GM21528 (cell line): ENCODE measurements around the gene JPH4.

Source experiments
- ATAC-seq: cut with Tn5 transposase; IDR thresholded peaks from one replicate; pipeline ENCODE4 v1.9.1; 2021; ENCODE audit warnings: mild to moderate bottlenecking, moderate library complexity; ENCODE audit not compliant: unreplicated experiment, low FRiP score

The JPH4 gene

GRCh38 chr14:23565626-23566025 is 13.0 kb downstream of the JPH4 start:
- ATAC-seq, result no peak

GRCh38 chr14:23564876-23565275 is 13.7 kb downstream of the JPH4 start:
- ATAC-seq, result no peak

DNA sequence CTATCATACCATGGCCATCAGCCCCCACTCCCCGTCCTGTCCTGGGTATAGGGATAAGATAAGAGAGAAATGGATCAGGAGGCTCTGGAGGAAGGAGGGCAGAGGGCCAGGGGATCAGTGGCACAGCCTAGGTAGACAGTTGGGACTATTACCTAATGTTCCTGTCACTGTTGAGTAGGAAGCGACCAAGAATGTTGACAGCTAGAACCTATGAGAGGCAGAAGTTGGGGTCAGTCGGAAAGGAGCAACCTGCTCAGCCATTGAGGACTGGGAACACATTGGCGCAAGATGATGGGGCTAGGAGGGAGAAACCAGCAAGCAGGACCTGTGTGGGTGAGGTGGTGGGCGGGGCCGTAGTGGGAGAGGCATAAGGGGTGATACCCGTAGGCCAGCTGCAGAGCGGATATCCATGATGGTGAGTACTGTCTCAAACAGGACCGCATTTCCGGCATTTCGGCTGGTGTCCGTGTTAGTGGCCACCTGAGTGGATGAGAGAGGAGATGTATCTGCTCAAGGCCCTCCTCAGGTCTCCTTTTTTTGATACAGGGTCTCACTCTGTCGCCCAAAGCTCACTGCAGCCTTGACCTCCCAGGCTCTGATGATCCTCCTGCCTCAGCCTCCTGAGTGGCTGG is 14.3 kb downstream of the JPH4 start:
- no peak for ATAC-seq

- ATAC-seq, result no peak
These were observed 15.0 kb downstream of the JPH4 start for GRCh38 chr14:23563473-23564180.

DNA sequence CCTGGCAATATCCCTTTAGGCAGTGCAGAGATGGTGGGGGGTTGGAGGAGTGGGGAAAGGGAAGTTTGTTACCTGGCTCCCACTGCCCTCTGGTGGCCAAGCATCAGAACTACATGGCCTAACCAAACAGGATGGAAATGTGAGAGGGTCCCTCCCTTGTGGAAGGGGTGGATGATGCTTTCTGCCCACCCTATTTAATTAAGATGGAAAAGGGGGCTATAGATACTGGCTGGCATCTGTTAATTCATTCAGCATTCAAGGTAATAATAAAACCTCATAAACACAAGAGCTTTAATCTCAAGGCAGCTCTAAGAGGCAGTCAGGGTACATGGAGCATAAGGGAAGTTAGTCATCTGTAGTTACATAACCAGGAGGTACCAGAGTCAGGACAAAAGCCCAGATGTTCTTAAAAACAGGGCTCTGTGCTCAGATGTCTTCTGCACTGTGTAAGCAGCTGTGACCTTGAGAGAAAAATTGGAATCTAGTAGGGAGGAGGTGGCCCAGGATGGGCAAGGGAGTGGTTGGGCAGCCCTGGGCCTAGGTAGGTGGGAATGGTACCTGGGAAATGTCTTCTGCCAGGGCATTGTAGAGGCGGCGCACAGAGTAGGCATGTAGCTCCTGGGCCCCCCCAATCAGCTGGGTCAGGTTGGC is 15.6 kb downstream of the JPH4 start:
- ATAC-seq, result no peak

DNA sequence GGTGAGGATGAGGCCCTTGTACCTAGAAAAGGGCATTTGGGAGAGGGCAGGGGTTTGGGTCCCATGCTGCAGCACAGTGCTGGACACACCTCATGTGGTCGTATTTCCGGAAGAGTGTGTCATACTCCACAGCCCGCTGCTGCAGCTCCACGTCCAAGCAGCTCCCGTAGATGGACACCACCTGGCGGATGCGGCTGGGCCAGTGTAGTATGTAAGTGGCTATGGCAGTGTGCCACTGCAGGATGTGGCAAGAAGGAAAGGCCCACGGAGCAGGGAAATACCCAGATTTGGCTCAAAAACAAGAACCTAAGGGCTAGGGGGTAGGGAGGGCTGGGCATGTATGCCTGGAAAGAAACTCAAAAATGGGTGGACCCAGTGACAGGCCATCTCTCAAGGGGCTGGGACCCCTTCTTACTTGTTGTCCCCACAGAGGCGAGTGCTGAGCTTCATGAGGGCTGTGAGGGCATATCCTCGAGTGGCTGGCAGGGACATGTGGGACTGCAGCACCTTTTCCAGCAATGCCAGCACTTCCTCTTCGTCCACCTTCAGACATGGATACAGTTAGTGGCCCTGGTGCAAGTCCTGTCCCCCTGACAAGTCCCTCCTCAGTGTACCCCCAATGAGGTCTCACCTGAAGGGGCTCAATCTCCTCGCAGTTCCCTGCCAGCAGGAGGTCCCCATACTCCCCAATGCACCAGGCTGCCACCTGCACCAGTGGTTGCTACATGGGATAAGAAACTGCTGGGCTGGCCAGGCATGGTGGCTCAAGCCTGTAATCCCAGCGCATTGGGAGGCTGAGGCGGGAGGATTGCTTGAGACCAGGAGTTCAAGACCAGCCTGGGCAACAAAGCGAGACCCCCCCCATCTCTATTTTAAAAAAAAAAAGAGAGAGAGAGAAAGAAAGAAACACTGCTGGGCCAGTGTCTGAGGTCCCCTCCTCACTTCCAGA is 16.4 kb downstream of the JPH4 start:
- no peak for ATAC-seq

- ATAC-seq, result no peak
These were observed 17.3 kb downstream of the JPH4 start for GRCh38 chr14:23561259-23561658.

DNA sequence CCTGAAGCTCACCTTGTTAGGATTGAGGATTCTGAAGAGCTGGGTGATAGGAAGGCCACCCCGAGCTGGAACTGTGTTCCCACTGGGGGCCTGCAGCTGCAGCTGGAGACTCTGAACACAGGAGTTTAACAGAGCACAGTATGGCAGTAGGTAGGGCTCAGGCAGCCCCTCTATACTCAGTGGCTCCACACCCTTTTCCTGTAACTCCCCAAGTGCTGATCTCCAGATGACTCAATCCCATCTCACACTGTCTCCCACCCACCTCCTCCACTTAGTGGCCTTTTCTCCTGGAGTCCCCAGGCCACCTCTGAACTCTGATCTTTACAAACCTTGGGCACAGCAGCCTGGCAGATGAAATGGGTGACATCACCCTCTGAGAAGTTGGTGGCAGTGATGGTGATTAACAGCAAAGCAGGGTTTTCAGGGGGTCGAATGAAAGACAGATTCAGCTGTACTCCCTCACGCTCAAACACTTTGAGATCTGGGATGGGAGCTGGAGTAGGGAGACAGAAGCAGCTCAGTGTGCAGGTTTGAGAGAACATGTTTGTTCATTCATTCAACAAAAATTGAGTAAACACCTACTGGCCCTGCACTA is 18.6 kb downstream of the JPH4 start:
- no peak for ATAC-seq

- ATAC-seq, result no peak
These were observed 19.3 kb downstream of the JPH4 start for GRCh38 chr14:23559010-23559925.

DNA sequence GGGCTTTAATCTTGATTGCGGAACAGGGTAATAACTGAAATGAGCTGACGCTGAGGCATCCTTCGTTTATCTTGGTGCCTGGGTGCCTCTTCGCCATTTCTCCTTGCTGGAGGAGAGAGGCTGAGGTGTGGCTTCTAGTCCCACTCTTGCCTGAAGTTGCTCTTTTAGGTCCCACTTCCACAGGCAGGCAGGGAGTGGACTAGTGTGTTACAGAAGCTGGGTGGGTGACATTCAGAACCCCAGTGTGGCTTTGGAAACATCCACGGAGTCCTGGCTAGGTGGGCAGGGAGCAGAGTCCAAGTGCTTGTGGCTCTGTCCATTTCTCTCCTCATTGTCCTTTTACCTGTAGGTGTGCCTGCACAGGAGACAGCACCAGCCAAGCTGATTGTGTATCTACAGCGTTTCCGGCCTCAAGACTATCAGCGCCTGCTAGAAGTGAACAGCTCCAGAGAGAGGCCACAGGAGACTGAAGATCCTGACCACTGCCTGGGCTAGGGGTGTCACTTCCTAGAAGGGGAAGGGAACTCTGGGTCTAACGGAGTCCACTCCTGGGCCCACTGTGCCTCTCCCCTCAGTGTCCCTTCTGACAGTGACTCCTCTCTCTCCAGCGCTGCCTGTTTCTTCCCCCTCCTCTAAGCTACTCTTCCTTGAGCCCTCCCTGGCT is 20.1 kb downstream of the JPH4 start:
- ATAC-seq, result no peak

- no peak for ATAC-seq
These were observed 20.6 kb downstream of the JPH4 start for GRCh38 chr14:23557946-23558345.

- ATAC-seq, result no peak
These were observed 21.1 kb downstream of the JPH4 start for GRCh38 chr14:23557521-23557920.

DNA sequence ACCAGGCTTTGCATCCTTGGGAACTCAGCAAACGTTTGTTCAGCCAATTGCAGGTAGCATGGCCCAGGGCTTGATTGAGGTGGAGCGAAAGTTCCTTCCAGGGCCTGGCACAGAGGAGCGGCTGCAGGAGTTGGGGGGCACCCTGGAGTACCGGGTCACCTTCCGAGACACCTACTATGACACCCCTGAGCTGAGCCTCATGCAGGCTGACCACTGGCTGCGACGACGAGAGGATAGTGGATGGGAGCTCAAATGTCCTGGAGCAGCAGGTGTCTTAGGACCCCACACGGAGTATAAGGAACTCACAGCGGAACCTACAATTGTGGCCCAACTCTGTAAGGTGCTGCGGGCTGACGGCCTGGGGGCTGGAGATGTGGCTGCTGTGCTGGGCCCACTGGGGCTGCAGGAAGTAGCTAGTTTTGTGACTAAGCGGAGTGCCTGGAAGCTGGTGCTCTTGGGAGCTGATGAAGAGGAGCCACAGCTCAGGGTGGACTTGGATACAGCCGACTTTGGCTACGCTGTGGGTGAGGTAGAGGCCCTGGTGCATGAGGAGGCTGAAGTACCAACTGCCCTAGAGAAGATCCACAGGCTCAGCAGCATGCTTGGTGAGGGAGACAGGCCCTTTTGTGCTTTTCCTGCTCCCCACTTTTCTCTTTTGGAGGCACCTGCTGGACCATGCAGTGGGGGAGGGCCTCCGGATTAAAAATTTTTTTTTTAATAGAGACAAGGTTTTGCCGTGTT is 21.7 kb downstream of the JPH4 start:
- ATAC-seq, result no peak

DNA sequence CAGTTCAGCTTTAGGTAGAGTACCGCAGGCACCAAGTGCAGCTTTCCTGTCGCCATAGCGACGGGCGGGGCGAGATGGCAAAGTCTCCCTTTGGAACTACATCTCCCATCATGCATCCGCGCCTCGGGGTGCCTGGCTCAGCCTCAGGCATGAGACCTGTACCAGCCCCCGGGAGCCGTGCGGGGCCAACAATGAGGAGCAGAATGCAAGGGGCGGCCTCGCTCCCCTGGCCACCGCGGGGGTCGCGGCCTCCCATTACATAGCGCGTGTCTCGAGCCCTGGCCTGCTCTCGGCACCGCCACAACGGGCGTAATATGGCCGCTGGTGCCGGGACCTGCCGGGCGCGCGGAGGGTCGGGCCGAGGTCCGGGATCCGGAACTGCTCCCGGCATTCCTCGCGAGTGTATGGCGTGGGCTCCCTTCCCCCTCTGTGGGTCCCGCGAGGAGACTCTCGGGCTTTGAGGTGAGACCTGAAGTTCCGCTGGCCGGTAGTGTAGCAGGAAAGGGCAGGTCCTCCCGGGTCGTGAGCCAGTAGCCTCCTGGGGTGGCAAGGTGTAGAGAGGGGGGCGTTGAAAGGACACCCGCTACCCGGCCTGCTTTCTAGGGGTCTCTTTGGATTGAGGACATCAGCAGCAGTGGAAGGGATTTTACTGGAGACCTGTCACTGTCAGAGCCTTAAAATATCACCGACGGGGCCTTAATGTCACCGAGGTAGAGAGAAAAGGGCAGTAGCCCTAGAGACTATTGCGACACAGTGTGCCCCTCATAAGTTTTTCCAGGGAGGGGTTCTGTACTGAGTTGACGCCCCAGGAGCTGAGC is 22.5 kb downstream of the JPH4 start, which contains the start of gene THTPA:
Gene THTPA, plus strand, starts transcription at position 390 of the 818 bp plus-strand sequence. CDS start 487 bp downstream, outside the sequence.
- peak; percentile 84 for ATAC-seq

DNA sequence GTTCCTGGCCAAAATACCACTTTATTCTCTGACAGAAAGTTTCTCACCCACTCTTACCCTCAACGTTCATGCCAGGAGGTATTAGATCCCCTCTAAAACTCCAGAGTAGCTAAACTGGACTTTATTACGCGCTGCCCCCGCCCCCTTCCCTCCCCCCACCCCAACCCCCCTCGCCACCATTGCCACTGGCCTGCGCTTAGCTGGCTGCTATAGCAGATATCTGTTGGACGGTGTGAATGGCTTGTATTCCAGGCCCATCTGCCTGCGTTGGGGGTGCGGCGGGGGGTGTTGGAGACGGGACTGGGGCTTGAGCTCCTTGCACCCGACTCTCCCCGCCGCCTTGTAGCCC is 23.1 kb downstream of the JPH4 start:
- peak; percentile 2 for ATAC-seq

- ATAC-seq, result peak; percentile 60
These were observed 27.1 kb downstream of the JPH4 start, which contains the start of gene ZFHX2 for GRCh38 chr14:23551266-23552028. Gene ZFHX2 (minus strand): TSS chr14:23551765. CDS start chr14:23535325, 16,440 bp downstream.
